NCI-H526 treated with DMSO at 0.1 percent for 48 hours (cell line): ENCODE measurements around the gene PTPRN.

Experiments
- DNase-seq: peaks from one replicate; lab custom pipeline; 2025; lab: John Stamatoyannopoulos, UW

The PTPRN gene

DNA sequence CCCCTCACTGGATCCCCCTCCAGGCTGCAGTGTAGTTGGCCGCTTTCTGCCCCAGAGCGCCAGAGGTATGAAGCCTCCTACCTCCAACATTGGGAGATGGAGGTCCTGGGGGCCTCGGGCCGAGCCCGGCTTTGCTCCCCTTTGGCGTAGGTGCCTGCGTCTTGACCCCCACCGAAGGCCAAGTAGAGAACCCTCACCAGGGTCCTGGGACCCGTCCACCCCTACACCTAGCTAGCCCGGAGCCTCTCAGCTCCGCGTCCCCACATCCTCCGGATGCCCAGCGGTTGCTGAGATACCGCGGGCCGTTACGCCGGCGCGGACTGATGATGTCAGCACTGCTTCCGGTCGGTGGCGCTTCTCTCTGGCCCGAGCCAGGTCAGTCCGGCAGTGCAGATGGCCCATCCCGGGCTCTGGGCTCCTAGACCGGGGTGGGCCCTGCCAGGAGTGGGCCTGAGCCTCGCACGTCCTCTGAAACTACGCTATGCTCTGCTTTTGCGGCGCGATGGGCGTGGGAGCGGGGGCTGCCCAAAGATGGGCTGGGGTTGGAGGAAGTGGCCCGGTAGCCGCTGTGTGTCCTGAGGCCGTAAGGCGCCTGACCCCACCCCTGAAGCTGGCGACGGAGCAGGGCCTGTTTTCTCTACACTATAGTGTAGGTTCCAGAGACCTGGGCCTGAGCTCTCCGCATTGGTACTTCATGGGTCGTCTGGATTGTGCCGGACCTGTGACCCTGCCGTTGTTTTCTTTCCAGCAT, 63.9 kb downstream of the PTPRN start, which contains the start of the genes GLB1L and STK16:
Gene GLB1L (minus strand): TSS at position 297 of the 751 bp plus-strand sequence. CDS start 1,871 bp downstream, outside the sequence.
Gene STK16 (plus strand): TSS at position 332 of the 751 bp plus-strand sequence. CDS start 521 bp downstream, outside the sequence.
- peak; percentile 64 for DNase-seq

DNA sequence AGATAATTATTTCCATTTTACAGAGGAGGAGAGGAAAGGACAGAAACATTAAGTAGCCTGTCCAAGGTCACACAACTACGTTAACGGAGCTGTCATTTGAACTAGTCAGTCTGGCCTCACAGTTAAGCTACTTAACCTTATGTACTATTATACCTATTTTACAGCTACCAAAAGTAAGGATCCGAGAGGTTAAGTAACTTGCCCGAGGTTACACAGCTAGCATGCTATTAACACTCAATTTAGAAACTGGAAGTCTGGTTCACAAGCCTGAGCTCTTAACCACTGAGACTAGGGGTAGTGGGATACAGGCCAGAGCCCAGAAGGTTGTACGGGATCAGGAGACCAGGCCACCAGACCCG, 64.4 kb downstream of the PTPRN start:
- no peak for DNase-seq

DNA sequence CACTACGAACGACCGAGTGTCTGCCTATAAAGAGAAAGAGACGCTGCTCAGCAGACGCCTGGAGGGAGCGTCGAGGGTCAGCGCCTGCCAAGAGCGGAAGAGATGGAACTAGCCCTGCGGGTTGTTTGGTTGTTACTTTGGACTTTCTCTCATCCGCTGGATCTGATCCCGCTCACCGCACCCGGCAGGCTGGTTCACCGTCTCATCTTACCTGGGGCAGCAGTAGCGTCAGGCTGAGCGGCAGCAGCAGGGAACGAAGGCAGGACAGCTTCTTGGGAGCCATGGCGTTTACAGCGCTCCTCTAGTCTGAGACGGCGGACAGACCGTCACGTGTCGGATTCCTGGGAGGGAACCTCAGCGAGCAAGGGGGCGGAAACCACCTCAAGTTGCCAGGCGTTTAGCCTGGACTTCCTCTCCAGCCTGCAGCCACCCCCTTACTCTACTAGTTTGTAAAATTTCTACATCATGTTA, 65.9 kb downstream of the PTPRN start:
- no peak for DNase-seq
